ENCODE results near the gene DNAH10.

GRCh38 chr12:123713398-123713797, 48.7 kb upstream of the DNAH10 start:
- TF ChIP-seq, protein P1, sequence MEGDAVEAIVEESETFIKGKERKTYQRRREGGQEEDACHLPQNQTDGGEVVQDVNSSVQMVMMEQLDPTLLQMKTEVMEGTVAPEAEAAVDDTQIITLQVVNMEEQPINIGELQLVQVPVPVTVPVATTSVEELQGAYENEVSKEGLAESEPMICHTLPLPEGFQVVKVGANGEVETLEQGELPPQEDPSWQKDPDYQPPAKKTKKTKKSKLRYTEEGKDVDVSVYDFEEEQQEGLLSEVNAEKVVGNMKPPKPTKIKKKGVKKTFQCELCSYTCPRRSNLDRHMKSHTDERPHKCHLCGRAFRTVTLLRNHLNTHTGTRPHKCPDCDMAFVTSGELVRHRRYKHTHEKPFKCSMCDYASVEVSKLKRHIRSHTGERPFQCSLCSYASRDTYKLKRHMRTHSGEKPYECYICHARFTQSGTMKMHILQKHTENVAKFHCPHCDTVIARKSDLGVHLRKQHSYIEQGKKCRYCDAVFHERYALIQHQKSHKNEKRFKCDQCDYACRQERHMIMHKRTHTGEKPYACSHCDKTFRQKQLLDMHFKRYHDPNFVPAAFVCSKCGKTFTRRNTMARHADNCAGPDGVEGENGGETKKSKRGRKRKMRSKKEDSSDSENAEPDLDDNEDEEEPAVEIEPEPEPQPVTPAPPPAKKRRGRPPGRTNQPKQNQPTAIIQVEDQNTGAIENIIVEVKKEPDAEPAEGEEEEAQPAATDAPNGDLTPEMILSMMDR (IDR thresholded peaks at IDR 0.05 in 2 of 3, conservative IDR thresholded peaks at IDR 0.05 in 1 of 3; ENCODE audit: control insufficient read depth in 2 of 3, extremely low read depth in 1 of 3, insufficient read depth in 1 of 3, low read depth in 3 of 3, low read length in 3 of 3): no peak
- TF ChIP-seq BHLHE40 (IDR thresholded peaks at IDR 0.05; ENCODE audit: borderline replicate concordance in 1 of 2, low read depth in 2 of 2, low read length in 1 of 2): no peak
- no peak for TF ChIP-seq POLR2A (IDR thresholded peaks at IDR 0.05; ENCODE audit: low read depth, low read length)
- no peak for TF ChIP-seq ZZZ3 (IDR thresholded peaks at IDR 0.05; ENCODE audit: control insufficient read depth, insufficient read length, low read depth)
- no peak for TF ChIP-seq EP300 (IDR thresholded peaks at IDR 0.05; ENCODE audit: borderline replicate concordance in 1 of 2, control insufficient read depth in 1 of 2, low read depth in 2 of 2, low read length in 2 of 2)
- TF ChIP-seq MXI1 (IDR thresholded peaks at IDR 0.05; ENCODE audit: low read depth, low read length): no peak
- no peak for TF ChIP-seq EZH2 (IDR thresholded peaks at IDR 0.05; ENCODE audit: borderline replicate concordance, control insufficient read depth, low read depth, low read length)
